HG02870 (cell line): Measurements from ENCODE around the gene DDX54.
"Not testable (repeated sequence)": the region's sequence is repeated elsewhere in the genome, so short reads cannot be mapped to it uniquely, and the experiment has no call there.

Source experiments
- ATAC-seq: cut with Tn5 transposase; IDR thresholded peaks from one replicate; pipeline ENCODE4 v1.9.1; 2021; ENCODE audit warnings: mild to moderate bottlenecking, moderate library complexity; ENCODE audit not compliant: unreplicated experiment

DDX54 gene

DNA sequence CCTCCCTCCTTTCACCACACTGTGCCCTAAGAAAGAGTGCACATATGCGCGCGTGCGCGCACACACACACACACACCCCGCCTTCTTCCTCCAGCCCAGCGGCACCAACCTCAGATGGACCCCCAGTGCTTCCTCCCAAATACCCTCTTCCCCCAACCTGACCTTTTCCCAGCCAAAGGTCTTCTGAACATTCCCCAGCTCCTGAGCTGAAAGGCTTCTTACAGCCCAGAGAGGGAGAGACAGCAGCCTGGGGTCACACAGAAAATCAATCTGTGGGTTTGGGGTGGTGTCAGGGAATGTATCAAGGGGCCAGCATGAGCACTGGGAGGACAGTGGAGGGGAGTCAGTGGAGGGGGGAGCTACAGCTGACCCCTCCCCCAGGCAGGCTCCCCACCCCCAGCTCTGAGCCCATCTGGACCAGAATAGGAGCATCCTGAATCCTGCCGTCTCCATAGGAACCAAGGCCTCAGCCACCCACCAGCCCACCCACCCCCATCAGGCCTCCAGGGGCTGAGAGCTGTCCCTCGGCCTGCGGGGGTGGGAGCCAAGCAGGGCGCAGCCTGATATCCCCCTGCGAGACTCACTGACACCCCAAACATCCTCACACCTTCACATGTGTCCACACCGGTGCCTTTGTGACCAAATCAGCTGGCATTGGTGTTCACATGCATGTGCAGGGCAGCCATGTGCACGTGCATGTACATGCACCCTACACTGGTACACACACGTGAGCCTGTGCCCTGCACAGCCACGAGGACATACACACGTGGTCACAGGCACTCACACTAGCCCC is 55.4 kb downstream of the DDX54 start:
- no peak for ATAC-seq

DNA sequence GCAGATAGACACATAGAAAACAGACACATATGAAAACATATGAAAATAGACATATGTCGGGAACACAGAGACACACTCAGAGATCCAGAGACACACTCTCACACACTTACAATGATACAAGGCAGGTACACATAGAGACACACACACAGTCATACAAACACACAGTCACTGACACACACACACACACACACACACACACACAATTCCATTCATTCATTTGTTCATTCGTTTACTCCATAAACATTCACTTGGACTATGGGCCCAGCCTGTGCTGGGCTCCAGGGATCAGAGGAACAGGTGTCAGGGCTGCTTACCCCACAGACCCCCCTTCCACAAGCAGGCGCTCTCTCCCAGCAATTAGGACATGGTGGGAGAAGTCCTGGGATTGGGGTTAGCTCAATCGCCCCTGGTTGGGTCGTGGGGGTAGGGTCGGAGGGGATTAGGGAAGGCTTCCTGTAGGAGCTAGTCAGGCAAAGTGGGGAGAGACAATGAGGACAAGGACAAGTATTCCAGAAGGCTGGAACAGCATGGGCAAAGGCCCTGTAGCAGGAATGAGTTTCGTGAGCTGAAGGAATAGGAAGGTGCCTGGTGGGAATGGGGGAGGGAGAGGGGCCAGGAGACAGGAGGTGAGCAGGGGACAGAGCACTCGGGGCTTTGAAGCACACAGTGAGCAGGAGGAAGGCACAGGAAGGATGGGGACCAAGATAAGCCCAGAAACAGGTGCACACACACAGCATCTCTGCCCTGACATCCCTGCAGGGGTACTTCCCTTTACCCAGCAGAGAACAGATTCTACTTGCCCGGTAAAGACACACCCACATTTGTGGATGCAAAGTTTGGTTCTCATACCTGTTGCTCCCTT is 56.2 kb downstream of the DDX54 start:
- ATAC-seq = no peak

GRCh38 chr12:113127791-113128199 is 57.5 kb downstream of the DDX54 start:
- no peak for ATAC-seq

GRCh38 chr12:113120670-113121370 is 64.5 kb downstream of the DDX54 start:
- ATAC-seq = no peak

GRCh38 chr12:113119980-113120669 is 65.2 kb downstream of the DDX54 start:
- no peak for ATAC-seq

- no peak for ATAC-seq
Observed at GRCh38 chr12:113118142-113118541, 67.1 kb downstream of the DDX54 start.

DNA sequence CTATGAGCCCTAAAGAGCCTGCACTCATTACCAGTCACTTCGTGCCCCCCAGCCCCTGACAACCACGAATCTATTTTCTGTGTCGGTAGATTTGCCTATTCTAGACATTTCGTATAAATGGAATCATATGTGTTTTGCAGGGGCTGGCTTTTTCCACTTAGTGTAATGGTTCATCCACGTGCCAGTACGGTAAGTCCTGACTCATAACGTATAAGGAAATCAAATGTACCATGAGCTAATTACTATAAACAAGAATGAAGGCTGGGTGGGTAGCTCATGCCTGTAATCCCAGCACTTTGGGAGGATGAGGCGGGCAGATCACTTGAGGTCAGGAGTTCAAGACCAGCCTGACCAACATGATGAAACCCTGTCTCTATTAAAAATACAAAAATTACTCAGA is 67.6 kb downstream of the DDX54 start:
- not testable (repeated sequence) for ATAC-seq

- no peak for ATAC-seq
Observed at GRCh38 chr12:113116875-113117274, 68.4 kb downstream of the DDX54 start.

DNA sequence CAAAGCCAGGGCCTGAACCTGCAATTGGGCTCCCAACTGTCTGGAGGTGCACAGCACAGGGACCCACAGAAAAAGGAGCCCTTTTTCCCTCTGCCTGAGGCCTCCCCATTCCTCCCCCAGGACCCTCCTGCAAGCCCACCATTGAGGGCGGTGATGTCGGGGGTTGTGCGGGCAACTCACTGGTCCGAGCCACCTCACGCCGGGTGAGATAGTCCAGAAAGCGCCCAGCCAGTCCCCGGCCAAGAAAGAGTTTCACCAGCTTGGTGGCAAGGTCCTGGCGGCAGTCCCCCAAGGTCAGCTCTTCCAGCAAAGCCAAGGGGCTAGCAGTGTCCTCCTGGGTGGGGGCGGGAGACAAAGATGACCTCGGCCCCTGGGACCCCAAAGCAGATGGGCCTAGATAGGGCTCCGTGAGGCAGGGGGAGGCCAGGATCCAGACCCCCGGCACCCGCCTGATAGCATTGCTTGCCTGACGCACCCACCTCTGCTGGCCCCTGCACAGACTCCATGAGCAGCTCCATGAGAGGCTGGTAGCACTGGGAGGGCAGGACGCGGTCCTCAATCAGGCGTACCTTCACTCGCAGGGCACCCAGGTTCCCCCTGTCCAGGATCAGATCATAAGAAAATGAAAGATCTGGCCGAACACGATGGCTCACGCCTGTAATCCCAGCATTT is 69.7 kb downstream of the DDX54 start:
- ATAC-seq = no peak

DNA sequence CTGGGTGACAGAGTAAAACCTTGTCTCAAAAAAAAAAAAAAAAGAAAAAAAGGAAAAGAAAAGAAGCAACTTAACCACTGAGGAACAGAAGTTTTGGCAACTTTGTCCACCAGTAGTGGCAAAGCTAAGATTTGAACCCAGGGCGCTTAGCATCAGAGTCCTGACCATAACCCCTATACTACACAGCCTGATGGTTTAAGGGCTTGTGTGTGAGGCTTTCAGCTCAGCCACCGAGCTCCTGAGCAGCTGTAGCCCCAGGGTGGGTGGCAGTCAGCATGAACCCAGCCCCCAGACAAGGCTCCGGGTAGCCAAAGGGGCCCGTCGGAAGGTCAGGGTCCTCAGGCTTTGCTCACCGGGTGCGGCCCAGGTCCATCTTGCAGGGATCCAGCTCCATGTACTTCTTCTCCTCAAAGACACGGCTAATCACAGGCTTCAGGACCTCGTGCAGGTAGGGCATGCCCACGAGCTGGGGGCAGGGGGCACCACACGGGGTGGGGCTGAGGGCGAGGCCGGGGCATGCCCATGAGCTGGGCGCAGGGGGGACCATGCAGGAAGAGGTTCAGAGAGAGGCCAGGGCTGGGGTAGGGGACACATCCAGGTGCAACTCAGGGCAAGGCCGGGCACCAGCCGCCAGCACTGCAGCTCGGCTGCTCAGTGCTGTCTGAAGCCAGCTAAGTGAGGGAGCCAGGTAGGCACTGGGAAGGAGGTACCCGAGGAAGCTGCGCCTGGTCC is 70.7 kb downstream of the DDX54 start:
- no peak for ATAC-seq

- ATAC-seq = no peak
Observed at GRCh38 chr12:113113397-113113796, 71.9 kb downstream of the DDX54 start.

GRCh38 chr12:113112043-113112899 is 73.0 kb downstream of the DDX54 start:
- ATAC-seq = no peak

GRCh38 chr12:113111247-113111646 is 74.0 kb downstream of the DDX54 start:
- no peak for ATAC-seq

DNA sequence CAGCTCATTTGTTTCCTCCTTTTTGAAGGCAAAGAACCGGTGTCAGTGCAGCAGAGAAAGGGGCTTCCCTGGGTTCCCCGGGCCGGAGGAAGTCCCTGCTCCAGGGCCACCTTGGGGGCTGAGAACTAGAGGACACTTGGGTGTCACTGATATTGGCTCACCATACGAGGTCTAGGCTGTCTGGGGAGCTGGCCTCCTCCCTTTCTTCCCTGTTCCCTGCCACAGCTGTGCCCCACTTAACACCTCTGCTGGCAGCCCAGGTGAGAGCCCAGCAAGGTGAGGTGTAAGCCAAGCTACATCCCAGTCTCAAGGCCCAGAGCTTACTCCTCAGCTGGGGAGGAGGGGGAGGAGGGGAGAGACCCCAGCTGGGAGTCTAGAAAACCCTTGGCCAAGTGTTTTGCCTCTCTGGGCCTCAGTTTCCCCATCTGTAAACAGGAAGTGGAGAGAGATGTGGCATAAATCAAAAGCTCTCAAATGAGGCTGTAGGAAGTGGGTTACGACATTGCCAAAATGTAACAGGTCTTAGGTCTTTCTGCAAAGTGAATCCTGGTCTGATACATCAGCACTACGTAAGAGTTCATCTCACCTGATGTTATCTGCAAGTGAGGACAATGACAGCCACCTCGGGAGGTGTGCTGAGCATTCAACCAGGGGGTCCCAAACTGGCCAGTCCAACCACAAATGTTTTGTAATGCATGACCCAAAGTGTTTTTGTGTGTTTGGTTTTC is 75.2 kb downstream of the DDX54 start:
- ATAC-seq = no peak

DNA sequence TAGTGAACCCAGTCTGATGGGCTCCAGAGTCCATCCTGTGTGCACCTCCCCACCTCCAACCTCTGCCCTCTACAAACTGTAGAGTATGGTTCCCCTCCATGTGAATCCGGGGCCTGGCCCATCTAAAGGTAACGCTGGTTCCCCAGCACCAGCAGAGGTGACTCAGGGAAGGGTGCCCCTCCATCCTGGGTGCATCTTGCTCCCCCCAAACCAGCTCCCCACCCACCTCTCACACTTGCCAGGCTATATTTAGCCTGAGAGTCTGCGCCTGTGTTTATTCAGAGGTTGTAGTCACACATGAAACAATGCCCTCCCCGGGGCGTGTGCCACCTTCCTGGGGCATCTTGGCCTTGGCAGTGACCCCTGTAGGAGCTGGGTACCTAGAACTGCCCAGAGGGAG is 75.9 kb downstream of the DDX54 start:
- no peak for ATAC-seq

DNA sequence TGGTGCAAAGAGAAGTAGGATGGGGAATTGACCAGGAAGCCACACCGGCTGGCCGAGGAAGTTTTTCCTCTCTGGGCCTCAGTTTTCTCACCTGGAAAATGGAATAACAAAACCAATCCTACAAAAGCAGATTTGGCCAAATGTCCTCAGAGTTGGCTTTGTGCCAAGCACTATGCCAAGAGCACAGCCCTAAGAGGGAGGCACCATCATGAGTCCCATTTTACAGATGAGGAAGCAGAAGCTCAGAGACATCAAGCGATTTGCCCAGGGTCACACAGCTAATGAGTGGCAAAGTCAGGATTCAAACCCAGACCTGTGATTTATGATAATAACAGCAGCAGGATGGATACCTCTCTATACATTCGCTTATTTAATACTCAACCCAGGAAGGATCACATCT is 77.0 kb downstream of the DDX54 start:
- ATAC-seq = no peak
